Muscle of leg (tissue), 11 donors: ENCODE measurements around the gene PRMT7. TPM values are rescaled to one million over a fixed set of nuclear protein-coding genes. Genes with fewer than 3 reads are reported as not detected.

Source experiments
- DNase-seq: peaks from one replicate; pipeline ENCODE4 v3.0.0; 2013
- H3K27ac ChIP-seq: one replicate; pipeline ENCODE4 v1.5.1; 2013; ENCODE audit warnings: mild to moderate bottlenecking, low read length, control low read depth
- H3K27me3 ChIP-seq: one replicate; pipeline ENCODE4 v1.6.1; 2013; ENCODE audit warnings: low read length; ENCODE audit not compliant: control insufficient read depth, insufficient read depth
- H3K36me3 ChIP-seq: one replicate; pipeline ENCODE4 v1.6.1; 2013; ENCODE audit warnings: low read length; ENCODE audit not compliant: control insufficient read depth, insufficient read depth
- H3K4me1 ChIP-seq: one replicate; pipeline ENCODE4 v1.6.1; 2013; ENCODE audit warnings: low read length; ENCODE audit not compliant: control insufficient read depth, insufficient read depth
- H3K4me3 ChIP-seq: one replicate; pipeline ENCODE4 v1.5.1; 2013; ENCODE audit warnings: low read length, control low read depth
- H3K9me3 ChIP-seq: replicated peaks from 2 replicates; pipeline ENCODE4 v1.6.1; 2013; ENCODE audit warnings: low read depth, low read length; ENCODE audit not compliant: control insufficient read depth
- WGBS: methylation state at CpG from one replicate; pipeline ENCODE4 v1.1.5; 2013; ENCODE audit warnings: missing lambda C conversion rate; ENCODE audit not compliant: insufficient coverage; 5-methylcytosine and 5-hydroxymethylcytosine counted together
- polyA plus RNA-seq, 8 donors: library from polyadenylated mRNA; unstranded; fragments of 120-200 nt; gene quantifications; one replicate each; pipeline versions ENCODE4 v1.2.1 to v1.2.3, GENCODE V29; 2013; ENCODE audit warnings: inconsistent platforms in 1 of 8, low replicate concordance in 1 of 8; ENCODE audit not compliant: insufficient read length in 8 of 8, insufficient read depth in 1 of 8
- total RNA-seq: library from RNA; stranded (reverse); fragments of 120-200 nt; gene quantifications from one replicate; pipeline ENCODE4 v1.2.4, GENCODE V29; 2013

PRMT7 gene
- total and polyA plus RNA-seq, 9 donors, result 40.7 to 54.4 (median 43.5) TPM

DNA sequence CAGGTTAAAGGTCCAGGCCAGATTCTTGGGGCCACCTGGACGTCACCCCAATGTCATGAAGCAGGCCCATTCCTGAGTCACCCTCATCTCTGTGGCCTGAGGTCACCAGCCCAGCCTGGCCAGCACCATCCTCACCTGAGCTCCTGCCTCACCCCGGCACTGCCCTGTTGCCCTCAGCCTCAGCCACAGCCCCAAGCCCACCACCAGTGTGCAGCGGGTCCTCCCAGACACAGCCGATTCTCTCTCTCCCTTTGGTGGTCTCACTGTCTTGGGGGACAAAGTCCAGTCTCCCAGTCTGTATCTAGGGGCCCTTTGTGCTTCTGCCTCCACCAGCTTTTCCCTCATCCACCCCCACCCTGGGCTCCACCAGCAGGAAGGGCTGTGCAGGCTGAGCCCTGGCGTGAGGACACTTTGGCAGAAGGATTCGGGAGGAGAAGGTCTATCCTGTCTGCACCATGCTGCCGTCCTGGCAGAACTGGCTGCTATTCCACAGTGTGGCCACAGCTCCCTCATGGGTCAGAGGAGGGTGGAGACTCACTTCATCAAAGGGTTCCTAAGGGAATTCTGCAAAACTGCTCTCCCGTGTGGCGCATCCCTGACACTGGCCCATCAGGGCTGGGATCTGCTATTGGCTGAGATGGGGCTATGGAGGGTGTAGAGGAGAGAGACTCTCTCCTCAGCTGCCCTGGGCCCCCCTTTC is 64.3 kb downstream of the PRMT7 start:
- Histone ChIP-seq H3K4me1 (peaks cover 7% of the 10 kb centered on the region), H3K27me3 (peaks cover 3% of the 10 kb centered on the region), H3K4me3 (no peak overlapping the region), H3K36me3 (no peaks in the 10 kb centered on the region), H3K27ac (no peak overlapping the region), H3K9me3 (no peaks in the 10 kb centered on the region)
- DNase-seq, result no peak
- 73% methylated on average over 7 of the region's 9 CpGs for WGBS

DNA sequence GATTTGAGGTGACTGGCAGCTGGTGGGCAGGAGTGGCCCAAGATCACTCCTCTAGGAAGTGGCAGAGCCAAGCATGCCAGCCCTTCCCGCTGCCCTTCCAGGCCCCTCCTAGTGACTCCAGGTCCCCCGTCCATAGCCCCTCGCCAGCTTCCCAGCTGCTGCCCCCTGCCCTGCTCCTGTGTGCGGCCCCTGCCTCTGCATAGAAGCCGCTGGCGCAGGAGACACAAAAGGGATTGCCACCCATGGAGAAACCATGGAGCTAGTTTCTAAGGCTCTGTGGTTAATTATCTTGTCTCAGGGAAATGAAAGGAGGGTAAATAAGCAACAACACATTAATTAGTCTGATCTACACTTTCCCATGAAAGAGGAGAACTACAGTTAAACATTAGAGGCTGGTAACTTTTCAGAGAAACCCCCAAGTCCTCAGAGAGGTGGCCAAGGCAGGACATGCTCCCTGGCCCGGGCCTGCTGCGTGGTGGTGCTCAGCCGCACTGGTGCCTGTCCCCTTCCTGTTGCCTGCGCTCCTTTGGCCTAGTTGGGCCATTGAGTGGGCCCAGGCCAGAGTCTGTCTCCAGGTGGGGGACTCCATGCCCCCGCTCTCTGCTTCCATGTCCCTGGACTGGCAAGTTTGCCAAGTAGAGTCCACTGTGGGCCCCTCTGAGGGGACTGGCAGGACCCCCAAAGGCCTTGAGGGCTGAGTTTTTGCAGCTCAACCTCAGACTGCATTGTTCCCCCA is 65.2 kb downstream of the PRMT7 start:
- no peaks in the 10 kb centered on the region for H3K9me3 ChIP-seq
- no peak for DNase-seq
- 91% methylated on average over 8 of the region's 11 CpGs for WGBS
- H3K36me3 ChIP-seq, result no peaks in the 10 kb centered on the region
- H3K4me1 ChIP-seq, result peaks cover 7% of the 10 kb centered on the region
- H3K27me3 ChIP-seq, result peaks cover 3% of the 10 kb centered on the region
- H3K27ac ChIP-seq, result no peak overlapping the region
- H3K4me3 ChIP-seq, result no peak overlapping the region

DNA sequence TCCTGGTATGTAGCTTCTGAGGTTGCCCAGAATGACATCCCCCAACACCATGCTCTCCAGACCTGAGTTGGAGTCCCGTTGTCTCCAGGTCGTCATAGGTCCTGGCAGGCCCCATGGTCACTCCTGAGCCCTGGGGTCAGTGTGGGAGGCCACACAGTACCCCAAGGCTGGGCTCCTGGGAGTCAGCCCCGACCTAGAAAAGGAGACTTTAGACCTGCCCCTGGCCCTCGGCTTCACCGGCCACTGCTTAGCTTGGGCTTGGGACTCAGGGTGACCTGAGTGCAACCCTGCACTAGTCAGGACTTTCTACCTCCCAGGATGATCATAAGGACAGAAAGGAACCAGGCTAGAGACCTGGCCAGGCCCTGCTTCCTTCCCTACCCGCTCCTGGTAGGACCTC is 65.8 kb downstream of the PRMT7 start:
- no peaks in the 10 kb centered on the region for H3K36me3 ChIP-seq
- H3K4me3 ChIP-seq, result no peak overlapping the region
- peaks cover 3% of the 10 kb centered on the region for H3K27me3 ChIP-seq
- peaks cover 7% of the 10 kb centered on the region for H3K4me1 ChIP-seq
- no peak overlapping the region for H3K27ac ChIP-seq
- H3K9me3 ChIP-seq, result no peaks in the 10 kb centered on the region
- DNase-seq, result no peak
- WGBS, result 86% methylated on average over 6 of the region's 6 CpGs

DNA sequence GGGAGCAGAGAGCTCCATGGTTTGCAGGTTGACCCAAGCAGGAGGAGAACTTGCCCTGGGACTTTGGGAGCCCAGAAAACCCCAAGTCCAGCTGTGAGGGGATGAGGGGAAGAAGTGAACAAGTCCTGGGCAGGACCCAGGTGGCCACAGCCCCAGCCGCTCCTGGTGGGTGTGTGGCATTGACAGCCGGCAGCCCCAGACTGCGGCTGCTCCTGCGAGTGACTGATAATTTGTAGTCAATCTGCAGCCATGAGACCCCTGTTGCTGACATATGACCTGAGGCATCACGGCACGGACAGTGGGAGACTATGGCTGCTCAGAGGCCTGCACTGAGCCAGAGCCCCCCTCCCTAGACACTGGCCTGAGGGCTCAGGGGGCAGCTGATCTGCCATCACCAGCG is 66.4 kb downstream of the PRMT7 start:
- Histone ChIP-seq H3K27me3 (peaks cover 3% of the 10 kb centered on the region), H3K36me3 (no peaks in the 10 kb centered on the region), H3K4me3 (no peak overlapping the region), H3K9me3 (no peaks in the 10 kb centered on the region), H3K4me1 (peaks cover 7% of the 10 kb centered on the region), H3K27ac (no peak overlapping the region)
- WGBS, result 79% methylated on average over 4 of the region's 7 CpGs
- DNase-seq, result no peak

DNA sequence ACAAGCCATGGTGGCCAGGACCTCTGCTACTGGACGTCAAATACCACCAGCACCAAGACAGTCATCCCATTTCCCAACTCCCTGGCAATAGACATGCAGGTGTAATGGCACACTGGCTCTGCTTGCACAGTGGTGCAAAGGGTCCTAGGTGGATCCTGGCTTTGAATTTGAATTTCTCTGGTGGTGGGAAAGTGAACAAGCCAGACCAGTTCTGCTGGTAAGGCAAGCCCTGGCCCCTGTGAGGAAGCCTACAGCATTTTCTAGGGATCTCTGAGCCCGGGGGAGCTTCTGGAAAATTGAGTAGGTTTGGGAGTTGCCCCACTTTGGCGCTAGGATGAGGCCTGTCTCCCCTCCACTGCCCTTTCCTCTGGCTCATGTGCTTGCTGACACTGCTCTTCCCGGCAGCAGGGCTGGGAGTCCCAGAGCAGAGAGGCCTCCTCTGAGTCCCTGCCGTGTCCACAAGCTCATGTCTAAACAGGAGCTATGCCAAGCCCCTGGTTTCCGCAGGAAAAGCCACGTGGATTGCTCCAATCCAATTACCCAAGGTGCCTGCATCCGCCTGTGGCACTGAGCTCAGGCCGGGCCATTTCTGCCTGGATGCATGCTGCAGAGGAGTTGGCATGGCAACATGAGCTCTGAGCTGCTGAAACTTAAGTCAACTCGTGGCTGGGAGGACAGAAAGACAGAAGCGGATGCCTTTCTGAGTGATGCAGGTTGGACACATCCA is 67.0 kb downstream of the PRMT7 start:
- Histone ChIP-seq H3K4me3 (no peak overlapping the region), H3K27ac (no peak overlapping the region), H3K27me3 (peaks cover 3% of the 10 kb centered on the region), H3K9me3 (no peaks in the 10 kb centered on the region), H3K4me1 (peaks cover 7% of the 10 kb centered on the region), H3K36me3 (no peaks in the 10 kb centered on the region)
- no peak for DNase-seq
- 23% methylated on average over 9 of the region's 11 CpGs for WGBS

DNA sequence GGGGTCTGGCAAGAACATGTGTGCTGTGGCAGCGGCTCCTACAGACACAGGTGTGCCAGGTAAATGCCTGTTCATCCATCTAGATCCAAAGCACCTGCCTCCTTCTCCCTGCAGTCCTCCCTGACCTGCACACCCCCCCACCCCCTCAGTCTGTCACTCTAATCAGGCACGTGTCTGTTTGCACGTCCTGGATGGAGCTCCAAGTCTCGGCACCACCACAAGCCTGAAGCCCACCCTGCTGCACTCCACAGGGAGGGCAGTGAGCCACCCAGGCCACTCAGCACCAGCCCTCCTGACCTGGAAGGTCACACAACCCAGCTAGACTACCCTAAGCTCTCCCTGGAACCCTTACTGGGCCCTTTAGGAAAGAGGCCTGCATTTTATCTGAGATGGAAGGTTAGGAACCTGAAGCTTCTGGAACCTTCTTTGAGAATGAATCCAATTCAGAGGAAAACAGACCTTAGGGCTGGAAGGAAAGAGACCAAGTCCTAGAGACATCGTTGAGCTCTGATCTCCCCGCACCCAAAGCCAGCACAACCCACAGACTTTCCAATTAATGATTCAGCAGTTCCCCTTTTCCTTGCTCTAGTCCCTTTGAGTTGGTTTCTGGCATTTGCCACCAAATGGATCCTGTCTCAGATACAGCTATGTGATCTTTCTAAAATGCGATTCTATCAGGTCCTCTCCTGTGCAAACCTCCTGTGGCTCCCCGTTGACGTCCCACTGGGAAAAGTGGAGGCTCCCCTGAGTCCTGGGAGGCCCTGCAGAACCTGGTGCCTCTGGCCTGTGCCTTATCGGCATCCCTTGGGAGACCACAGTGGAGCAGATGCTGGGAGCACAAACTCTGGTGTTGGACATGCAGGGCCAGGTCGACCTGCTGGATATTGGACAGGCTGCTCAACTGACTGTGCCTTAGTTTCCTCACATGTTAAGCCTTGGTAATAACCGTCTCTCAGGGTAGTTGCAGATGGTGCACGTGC is 67.9 kb downstream of the PRMT7 start:
- Histone ChIP-seq H3K4me3 (no peak overlapping the region), H3K4me1 (peaks cover 7% of the 10 kb centered on the region), H3K27ac (no peak overlapping the region), H3K27me3 (peaks cover 3% of the 10 kb centered on the region), H3K9me3 (no peaks in the 10 kb centered on the region), H3K36me3 (no peaks in the 10 kb centered on the region)
- DNase-seq, result no peak
- 81% methylated on average over 13 of the region's 13 CpGs for WGBS

DNA sequence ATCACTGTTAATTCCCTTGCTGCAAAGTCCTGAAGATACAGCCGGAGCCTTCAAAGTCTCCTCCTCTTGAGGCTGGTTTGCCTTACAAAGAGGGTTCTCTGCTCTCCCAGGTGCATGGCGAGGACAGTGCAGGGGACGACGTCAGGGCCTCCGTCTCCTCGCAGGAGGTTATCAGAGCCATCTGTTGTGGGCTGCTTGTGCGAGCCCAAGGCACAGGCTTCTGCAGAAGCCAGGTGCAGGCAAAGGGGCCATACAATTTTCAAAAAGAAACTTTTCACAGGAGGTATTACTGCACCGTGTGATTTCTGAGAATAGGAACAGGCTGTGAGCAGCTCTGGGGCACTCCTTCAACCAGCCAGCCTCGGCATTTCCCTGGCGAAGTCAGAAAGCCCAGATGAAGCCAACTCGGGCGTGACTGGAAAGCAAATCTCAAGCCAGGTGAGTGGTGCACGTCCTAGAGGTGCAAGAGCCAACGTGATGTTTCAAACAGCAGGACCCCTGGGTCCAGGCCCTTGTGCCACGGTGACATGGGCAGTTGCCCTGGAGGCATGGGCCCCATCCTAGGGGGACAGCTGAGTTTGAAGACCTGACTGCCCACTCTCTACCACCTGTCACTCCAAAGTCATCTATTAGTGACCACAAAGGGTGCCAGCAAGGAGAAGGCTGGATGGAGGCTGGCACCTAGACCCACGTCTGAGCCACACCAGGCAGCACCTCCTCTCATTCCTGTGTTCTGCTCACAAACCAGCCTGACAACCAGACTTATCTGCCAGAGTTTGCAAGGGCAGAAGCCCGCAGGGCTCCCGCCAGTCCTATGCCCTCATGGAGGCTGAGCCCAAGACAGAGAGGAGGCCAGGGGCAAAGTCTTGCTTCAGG is 68.9 kb downstream of the PRMT7 start:
- DNase-seq, result no peak
- no peak overlapping the region for H3K4me3 ChIP-seq
- no peaks in the 10 kb centered on the region for H3K27me3 ChIP-seq
- H3K4me1 ChIP-seq, result peaks cover 7% of the 10 kb centered on the region
- no peaks in the 10 kb centered on the region for H3K36me3 ChIP-seq
- H3K27ac ChIP-seq, result no peak overlapping the region
- H3K9me3 ChIP-seq, result no peaks in the 10 kb centered on the region
- WGBS, result 82% methylated on average over 16 of the region's 18 CpGs

DNA sequence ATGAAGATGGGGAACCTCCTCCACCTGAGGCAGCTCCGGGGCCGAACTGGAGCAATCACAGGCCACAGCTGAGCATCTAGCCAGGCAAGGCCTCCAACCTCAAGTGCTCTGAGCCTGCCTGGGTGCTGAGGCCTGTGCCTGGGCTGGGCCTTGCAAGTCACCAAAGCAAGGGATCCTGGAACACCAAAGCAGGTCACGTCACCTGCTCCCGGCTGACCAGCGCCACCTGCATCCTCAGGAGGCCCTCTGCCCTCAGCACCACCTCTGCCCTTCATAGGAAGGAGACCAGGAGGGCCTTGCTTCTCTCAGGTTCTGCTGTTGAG is 69.5 kb downstream of the PRMT7 start:
- Histone ChIP-seq H3K27me3 (no peaks in the 10 kb centered on the region), H3K4me3 (no peak overlapping the region), H3K36me3 (no peaks in the 10 kb centered on the region), H3K27ac (no peak overlapping the region), H3K9me3 (no peaks in the 10 kb centered on the region), H3K4me1 (peaks cover 7% of the 10 kb centered on the region)
- 85% methylated on average over 5 of the region's 5 CpGs for WGBS
- no peak for DNase-seq

DNA sequence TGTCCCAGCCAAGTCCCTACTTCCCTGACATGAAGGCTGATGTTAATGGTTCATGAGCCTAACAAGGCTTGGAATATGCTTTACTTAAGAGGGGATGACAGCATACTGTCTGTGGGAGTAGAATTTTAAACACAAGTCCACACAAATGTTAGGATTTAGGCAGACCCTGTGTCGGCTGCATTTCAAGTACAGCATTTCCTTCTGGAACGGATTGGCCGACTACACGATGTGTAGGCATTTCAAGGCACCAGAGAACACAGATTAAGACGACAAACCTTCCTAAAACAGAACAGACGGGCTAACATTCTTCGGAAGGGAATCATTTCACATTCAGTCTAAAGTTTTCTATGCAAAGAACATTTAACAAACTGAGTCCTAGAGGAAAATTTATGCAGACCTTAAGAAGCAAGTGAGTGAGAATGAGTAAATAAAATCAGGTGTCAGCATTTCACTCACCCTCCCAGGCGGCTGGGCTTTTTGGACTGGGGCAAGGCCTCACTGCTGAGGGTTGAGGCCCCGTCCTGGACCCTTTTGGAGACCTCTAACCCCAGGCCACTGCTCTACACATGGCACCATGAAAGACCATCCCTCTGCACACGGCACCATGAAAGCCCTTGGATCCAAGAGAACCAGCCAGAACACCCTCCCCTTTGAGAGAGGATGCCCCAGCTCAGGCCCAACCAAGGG is 70.0 kb downstream of the PRMT7 start:
- Histone ChIP-seq H3K36me3 (no peaks in the 10 kb centered on the region), H3K4me1 (peaks cover 7% of the 10 kb centered on the region), H3K27ac (no peak overlapping the region), H3K4me3 (no peak overlapping the region), H3K9me3 (no peaks in the 10 kb centered on the region), H3K27me3 (no peaks in the 10 kb centered on the region)
- 50% methylated on average over 1 of the region's 10 CpGs for WGBS
- no peak for DNase-seq
